Measurements from ENCODE around the gene RHOF.

Gene RHOF, protein sequence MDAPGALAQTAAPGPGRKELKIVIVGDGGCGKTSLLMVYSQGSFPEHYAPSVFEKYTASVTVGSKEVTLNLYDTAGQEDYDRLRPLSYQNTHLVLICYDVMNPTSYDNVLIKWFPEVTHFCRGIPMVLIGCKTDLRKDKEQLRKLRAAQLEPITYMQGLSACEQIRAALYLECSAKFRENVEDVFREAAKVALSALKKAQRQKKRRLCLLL

GRCh38 chr12:121793440-121793837 is at the start of gene RHOF:
Gene RHOF, minus strand, starts transcription at chr12:121793688. Its CDS starts 55 bp downstream, at chr12:121793633.
- TF ChIP-seq ZNF274 (IDR thresholded peaks at IDR 0.05; ENCODE audit: low read depth, low read length), result no peak
- H3K4me3 ChIP-seq (ENCODE audit: low read length), result peak within 1 kb of the TSS; percentile 74; the same call in 1 of the 2 replicates

DNA sequence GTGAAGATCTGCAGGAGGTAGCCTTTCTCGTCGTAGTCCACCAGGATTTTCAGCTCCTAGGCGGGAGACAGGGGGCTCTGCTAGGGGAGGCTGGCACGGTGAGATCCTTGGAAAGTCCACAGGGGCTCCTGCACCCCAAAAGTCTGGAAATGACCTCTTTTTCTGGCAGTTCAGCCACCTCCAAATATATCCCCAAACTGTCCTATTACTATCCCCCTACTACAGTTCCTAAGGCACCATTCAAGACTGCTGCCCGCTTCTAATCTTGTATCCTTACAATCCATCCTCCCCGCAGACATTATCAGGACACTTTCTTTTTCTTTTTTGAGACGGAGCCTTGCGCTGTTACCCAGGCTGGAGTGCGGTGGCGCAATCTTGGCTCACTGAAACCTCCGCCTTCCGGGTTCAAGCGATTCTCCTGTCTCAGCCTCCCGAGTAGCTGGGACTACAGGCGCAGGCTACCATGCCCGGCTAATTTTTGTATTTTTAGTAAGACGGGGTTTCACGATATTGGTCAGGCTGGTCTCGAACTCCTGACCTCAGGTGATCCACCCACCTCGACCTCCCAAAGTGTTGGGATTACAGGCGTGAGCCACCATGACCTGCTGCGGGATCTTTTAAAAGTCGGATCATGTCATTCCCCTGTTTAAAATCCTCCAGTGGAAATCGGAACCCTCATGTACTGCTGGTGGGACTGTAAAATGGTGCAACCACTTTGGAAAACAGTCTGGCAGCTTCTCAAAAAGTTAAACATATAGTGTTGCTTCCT is 46.7 kb upstream of the RHOF start:
- peak overlapping the region; percentile 70; the same call in 1 of the 2 replicates for H3K4me3 ChIP-seq (ENCODE audit: low read length)
- TF ChIP-seq ZNF274 (IDR thresholded peaks at IDR 0.05; ENCODE audit: low read depth, low read length), result no peak

- no peak for TF ChIP-seq ZNF274 (IDR thresholded peaks at IDR 0.05; ENCODE audit: low read depth, low read length)
- peak overlapping the region; percentile 70; the same call in 1 of the 2 replicates for H3K4me3 ChIP-seq (ENCODE audit: low read length)
These were observed 45.9 kb upstream of the RHOF start for GRCh38 chr12:121839106-121839992.

DNA sequence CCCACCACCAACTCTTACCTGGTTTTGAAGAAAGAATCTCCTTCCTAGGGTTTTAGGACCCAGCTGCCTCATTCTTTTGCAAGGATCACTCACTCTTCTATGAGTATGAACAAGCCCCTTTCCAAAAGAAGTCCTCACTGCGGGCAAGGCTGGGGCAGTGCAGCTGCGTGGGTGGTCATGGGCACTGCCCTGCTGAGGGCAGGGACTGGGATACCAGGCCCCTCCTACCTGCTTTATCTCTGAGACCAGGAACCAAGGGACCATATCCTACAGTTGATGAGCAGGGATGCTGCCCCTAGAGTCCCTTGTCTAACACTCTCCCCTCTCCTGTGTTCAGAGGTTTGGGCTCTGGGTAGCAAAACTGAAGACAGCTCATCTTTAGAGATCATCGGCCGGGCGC is 44.6 kb upstream of the RHOF start:
- TF ChIP-seq ZNF274 (IDR thresholded peaks at IDR 0.05; ENCODE audit: low read depth, low read length), result no peak
- no peak overlapping the region for H3K4me3 ChIP-seq (ENCODE audit: low read length)

DNA sequence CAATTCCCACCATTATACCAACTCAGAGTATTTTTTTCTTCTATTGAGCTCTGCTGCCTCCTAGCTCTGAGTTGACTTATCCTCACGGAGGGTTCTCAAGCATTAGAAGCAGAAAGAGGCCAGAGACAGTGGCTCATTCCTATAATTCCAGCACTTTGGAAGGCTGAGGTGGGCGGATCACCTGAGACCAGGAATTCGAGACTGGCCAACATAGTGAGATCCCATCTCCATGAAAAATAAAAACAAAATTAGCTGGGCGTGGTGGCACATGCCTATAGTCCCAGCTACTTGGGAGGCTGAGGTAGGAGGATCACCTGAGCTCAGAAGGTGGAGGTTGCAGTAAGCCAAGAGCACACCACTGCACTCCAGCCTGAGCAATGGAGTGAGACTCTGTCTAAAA is 44.2 kb upstream of the RHOF start:
- no peak overlapping the region for H3K4me3 ChIP-seq (ENCODE audit: low read length)
- no peak for TF ChIP-seq ZNF274 (IDR thresholded peaks at IDR 0.05; ENCODE audit: low read depth, low read length)

- no peak for TF ChIP-seq ZNF274 (IDR thresholded peaks at IDR 0.05; ENCODE audit: low read depth, low read length)
- no peak overlapping the region for H3K4me3 ChIP-seq (ENCODE audit: low read length)
These were observed 38.2 kb upstream of the RHOF start for GRCh38 chr12:121831571-121832245.

DNA sequence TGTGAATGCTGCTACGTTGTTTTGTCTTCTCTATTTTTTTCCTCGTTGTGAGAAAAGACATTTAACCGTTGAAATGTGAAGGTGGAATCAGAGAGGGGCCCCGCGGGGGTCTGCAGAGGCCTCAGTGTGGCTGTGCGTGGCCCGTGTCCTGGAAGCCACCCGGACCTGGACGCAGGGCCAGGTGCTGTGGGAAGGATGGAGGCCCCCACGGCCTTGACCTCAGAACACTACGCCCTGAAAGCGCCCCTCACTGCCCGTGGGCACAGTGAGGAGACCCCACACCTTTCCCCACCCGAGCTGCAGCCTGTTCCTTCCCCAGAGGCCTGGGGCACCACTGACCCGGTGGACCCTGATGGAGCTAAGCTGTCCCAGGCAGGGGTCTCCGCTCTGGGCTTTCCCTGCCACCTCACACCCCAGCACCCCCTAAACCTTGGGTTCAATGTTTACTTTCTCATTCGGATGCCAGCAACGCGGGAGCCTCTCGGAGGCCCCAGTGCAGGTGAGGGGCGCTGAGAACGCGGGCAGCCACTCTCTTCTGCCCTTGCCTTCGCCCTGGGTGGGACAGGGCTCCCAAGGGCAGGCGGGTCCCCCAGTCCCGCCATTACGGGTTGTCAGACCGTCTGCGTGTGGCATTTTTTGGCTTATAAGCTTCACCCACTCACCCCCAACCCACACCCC is 37.2 kb upstream of the RHOF start:
- H3K4me3 ChIP-seq (ENCODE audit: low read length), result no peak overlapping the region
- no peak for TF ChIP-seq ZNF274 (IDR thresholded peaks at IDR 0.05; ENCODE audit: low read depth, low read length)

DNA sequence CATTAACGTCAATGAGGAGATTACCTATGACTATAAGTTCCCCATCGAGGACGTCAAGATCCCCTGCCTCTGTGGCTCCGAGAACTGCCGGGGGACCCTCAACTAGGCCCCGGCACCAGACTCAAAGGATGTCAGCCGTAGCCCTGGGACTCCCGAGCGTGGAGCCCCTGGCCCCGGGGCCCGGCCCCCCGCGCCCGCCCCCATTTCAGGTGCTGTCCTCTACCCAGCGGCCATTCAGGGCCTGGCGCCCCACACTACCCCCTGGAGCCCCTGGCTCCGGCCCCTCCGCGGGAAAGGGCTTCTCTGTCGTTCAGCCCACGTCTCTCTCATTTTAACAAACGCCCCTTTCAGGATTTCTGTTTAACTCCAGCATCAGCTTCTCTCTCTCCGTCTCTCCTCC is 36.6 kb upstream of the RHOF start:
- no peak overlapping the region for H3K4me3 ChIP-seq (ENCODE audit: low read length)
- no peak for TF ChIP-seq ZNF274 (IDR thresholded peaks at IDR 0.05; ENCODE audit: low read depth, low read length)

GRCh38 chr12:121829250-121829918 is 35.9 kb upstream of the RHOF start:
- H3K4me3 ChIP-seq (ENCODE audit: low read length), result no peak overlapping the region

GRCh38 chr12:121828826-121829225 is 35.3 kb upstream of the RHOF start:
- no peak overlapping the region for H3K4me3 ChIP-seq (ENCODE audit: low read length)
- no peak for TF ChIP-seq ZNF274 (IDR thresholded peaks at IDR 0.05; ENCODE audit: low read depth, low read length)

More at GRCh38 chr12:121829250-121829918, 35.9 kb upstream of the RHOF start:
- TF ChIP-seq ZNF274 (IDR thresholded peaks at IDR 0.05; ENCODE audit: low read depth, low read length), result no peak

DNA sequence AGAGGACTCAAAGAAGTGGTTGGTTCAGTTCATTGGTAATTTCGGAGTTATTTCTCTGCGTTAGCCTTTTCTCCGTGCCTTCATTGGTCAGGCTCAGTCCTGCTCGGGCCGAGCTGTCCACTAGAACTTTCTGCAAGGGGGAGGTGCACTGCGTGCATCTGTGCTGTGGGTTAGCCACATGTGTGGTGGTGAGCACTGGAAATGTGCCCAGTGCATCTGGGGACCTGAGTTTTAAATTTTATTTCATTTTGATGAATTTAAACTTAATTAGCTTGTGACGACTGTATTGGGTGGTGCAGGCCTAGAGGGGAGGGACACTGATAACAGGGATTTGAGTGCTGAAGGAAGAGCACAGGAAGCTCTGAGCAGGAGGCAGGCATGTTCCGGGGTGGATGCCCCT is 34.8 kb upstream of the RHOF start:
- no peak overlapping the region for H3K4me3 ChIP-seq (ENCODE audit: low read length)
- TF ChIP-seq ZNF274 (IDR thresholded peaks at IDR 0.05; ENCODE audit: low read depth, low read length), result no peak

DNA sequence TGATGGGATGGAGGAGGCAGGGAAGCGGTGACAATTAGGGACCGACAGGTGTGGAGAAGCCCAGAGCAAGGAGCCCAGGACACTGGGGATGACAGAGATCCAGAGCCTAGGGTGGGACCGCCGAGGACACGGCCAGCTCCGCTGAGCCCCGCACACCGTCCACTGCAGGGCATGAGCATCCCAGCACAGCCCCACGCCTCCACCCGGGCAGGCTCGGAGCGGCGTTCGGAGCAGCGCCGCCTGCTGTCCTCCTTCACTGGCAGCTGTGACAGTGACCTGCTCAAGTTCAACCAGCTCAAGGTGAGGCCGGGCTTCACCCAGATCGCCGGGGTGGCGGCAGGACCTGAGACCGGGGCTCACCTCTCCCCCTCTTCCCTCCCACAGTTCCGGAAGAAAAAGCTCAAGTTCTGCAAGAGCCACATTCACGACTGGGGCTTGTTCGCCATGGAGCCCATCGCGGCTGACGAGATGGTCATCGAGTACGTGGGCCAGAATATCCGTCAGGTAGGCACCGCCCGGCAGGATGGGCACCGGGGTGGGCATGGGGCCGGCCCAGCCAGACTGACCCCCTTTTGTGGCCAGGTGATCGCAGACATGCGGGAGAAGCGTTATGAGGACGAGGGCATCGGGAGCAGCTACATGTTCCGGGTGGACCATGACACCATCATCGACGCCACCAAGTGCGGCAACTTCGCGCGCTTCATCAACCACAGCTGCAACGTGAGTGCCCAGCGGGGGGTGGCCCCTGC is 34.0 kb upstream of the RHOF start:
- TF ChIP-seq ZNF274 (IDR thresholded peaks at IDR 0.05; ENCODE audit: low read depth, low read length), result no peak
- H3K4me3 ChIP-seq (ENCODE audit: low read length), result no peak overlapping the region

All from GM08714 (cell line).